ENCODE data around the gene HIRIP3.
"Not testable (repeated sequence)": the region's sequence is repeated elsewhere in the genome, so short reads cannot be mapped to it uniquely, and the experiment has no call there.

Gene HIRIP3

DNA sequence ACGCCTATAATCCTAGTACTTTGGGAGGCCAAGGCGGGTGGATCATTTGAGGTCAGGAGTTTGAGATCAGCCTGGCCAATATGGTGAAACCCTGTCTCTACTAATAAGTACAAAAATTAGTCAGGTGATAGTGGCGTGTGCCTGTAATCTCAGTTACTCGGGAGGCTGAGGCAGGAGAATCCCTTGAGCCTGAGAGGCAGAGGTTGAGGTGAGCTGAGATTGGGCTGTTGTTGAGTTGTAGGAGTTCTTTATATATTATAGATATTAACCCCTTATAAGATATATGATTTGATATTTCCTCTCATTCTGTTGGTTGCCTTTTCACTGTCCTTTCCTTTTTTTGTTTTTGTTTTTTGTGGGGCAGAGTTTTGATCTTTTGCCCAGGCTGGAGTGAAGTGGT is 35.6 kb downstream of the HIRIP3 start:
- DNase-seq (ENCODE audit: low spot score), result not testable (repeated sequence)

- DNase-seq (ENCODE audit: low spot score), result no peak
Measured at GRCh38 chr16:29959293-29959692, 36.1 kb downstream of the HIRIP3 start.

GRCh38 chr16:29958756-29959155 is 36.7 kb downstream of the HIRIP3 start:
- no peak for DNase-seq (ENCODE audit: low spot score)

DNA sequence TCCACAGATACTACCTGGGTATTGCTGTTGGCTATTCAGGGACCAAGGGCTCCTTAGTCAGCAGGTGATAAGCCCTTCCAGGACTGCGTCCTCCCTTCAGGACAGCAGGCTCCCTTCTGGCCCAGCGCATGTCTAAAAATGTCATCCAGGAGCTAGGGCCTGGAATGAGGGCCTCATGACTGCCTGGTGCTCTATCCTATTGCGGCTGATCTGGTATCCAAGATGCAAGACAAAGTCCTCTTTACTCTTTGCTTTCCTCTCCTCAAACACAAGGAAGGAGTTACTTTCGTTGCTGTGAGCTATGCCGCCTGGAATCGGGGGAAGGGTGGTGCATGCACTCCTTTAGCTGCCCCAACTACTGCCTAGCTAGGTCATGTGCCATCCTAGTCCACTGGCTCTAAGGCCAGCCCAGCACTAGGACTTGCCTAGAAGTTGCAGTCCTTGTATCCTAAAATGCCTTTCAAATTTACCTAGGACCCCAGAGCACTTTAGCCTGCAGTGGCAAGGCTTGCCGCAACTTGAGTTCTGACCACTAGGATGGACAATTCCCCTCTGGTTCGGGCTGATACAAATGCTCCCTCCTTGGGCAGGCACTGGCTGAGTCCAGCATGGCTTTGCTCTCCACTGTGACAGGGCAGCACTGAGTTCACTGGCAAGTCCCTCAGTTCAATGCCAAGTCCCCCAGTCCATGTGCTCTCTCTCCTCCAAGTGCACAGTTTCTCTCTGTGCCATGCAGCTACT is 43.6 kb downstream of the HIRIP3 start:
- no peak for DNase-seq (ENCODE audit: low spot score)

GRCh38 chr16:29950806-29951461 is 44.5 kb downstream of the HIRIP3 start:
- DNase-seq (ENCODE audit: low spot score), result no peak

DNA sequence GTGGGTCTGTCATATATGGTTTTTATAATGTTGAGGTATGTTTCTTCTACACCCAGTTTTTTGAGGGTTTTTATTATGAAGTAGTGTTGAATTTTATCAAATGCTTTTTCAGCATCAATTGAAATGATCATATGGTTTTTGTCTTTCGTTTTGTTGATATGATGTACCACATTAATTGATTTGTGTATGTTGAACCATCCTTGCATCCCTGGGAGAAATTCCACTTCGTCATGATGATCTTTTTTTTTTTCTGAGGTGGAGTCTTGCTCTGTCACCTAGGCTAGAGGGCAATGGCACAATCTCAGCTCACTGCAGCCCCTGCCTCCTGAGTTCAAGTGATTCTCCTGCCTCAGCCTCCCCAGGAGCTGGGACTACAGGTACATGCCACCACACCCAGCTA is 47.5 kb downstream of the HIRIP3 start:
- no peak for DNase-seq (ENCODE audit: low spot score)

- DNase-seq (ENCODE audit: low spot score), result peak; percentile 93
Measured at GRCh38 chr16:29943846-29944799, 51.3 kb downstream of the HIRIP3 start.

Measured in GM03348 (cell line).